Fibroblast of villous mesenchyme (primary cell): ENCODE measurements around the gene ZNF581. TPM values are rescaled to one million over a fixed set of nuclear protein-coding genes. Genes with fewer than 3 reads are reported as not detected.
A peak's percentile ranks its signal among the peaks of the same experiment; 100 is the strongest.

Source experiments
- DNase-seq: peaks from one replicate; pipeline ENCODE4 v3.0.0-alpha.2; 2010; ENCODE audit warnings: low read depth
- H3K4me3 ChIP-seq: 2 replicates; pipeline ENCODE4 v1.5.1; 2011; ENCODE audit warnings: low read depth, mild to moderate bottlenecking, low read length
- total RNA-seq: library from RNA; depleted of rRNA; stranded (reverse); fragments of >200 nt; gene quantifications from 2 replicates; pipeline ENCODE4 v1.2.3, GENCODE V29; 2012
- TF ChIP-seq, protein P1 (sequence below): IDR thresholded peaks from 2 replicates; pipeline ENCODE4 v1.5.1; 2012; ENCODE audit warnings: low read depth, mild to moderate bottlenecking, low read length; ENCODE audit not compliant: insufficient read depth

Gene ZNF581
- total RNA-seq, 1 donor, result 13.0 TPM

GRCh38 chr19:55603581-55604292 is 39.7 kb upstream of the ZNF581 start:
- DNase-seq, result no peak
- TF ChIP-seq, protein P1, sequence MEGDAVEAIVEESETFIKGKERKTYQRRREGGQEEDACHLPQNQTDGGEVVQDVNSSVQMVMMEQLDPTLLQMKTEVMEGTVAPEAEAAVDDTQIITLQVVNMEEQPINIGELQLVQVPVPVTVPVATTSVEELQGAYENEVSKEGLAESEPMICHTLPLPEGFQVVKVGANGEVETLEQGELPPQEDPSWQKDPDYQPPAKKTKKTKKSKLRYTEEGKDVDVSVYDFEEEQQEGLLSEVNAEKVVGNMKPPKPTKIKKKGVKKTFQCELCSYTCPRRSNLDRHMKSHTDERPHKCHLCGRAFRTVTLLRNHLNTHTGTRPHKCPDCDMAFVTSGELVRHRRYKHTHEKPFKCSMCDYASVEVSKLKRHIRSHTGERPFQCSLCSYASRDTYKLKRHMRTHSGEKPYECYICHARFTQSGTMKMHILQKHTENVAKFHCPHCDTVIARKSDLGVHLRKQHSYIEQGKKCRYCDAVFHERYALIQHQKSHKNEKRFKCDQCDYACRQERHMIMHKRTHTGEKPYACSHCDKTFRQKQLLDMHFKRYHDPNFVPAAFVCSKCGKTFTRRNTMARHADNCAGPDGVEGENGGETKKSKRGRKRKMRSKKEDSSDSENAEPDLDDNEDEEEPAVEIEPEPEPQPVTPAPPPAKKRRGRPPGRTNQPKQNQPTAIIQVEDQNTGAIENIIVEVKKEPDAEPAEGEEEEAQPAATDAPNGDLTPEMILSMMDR, result no peak
- H3K4me3 ChIP-seq, result no peak overlapping the region

DNA sequence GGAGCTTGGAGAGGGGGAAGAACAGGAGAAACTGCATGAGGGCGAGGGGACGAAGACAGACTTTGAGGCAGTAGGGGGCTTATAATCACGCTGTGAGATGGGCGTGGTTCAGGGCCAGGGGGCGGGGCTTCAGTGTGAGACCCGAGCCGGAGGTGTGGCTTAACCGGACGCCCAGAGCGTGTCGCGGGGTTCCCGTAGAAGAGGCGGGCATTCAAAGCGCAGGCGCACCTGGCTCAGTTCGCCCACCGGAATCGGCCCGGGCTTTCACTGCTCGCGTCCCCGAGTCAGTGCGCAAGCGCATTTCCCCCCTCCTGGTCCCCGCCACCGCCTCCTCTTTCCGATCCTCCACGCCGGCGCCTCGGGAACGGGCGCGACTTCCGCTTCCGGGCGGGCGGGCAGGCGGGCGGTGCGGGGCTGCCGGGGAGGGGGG is 38.2 kb upstream of the ZNF581 start:
- DNase-seq, result peak; percentile 97
- TF ChIP-seq, protein P1, result no peak
- peak overlapping the region; percentile 98 for H3K4me3 ChIP-seq

DNA sequence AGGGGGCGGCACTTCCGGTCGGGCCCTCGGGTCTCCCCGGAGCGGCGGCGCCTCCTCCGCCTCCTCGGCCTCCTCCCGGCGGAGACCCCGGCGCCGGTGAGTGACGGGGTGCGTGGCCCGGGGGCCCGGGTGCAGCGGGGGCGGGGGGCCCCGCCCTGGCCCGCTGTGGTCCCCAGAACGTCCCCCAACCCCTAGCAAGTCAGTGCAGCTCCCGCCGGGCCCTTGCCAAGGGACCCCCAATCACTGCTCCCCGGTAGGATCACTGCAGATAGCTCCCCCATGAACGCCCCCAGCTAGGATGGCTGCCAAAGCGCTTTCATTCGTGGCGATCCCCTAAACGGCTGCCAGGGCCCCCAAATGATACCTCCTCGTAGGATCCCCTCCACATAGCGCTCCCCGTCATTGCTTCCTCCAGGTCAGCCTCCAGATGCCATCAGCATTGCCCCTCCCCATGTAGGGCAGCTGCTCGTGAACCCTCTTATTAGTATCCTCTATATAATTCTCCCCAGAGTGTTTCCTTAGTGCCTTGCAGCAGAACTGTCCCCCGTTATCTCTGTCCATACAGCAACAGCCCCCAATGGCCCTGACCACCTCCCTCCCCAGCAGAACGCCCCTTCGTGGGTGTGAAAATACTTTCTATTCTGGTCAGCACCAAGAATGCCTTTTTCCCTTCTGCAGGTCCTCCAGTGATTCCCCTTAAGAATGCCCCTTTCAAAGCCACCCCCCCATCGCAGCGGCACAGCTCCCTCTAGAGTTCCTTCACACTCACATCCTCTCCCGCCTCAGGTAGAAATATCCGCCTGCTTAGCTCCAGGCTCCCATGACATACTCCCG is 37.6 kb upstream of the ZNF581 start, which contains the start of gene ZNF865:
Gene ZNF865, plus strand, starts transcription at position 11 of the 834 bp plus-strand sequence. CDS start 7,972 bp downstream, outside the sequence.
- peak; percentile 87 for DNase-seq
- peak within 1 kb of the TSS; percentile 98 for H3K4me3 ChIP-seq
- TF ChIP-seq, protein P1, result peak; percentile 84

DNA sequence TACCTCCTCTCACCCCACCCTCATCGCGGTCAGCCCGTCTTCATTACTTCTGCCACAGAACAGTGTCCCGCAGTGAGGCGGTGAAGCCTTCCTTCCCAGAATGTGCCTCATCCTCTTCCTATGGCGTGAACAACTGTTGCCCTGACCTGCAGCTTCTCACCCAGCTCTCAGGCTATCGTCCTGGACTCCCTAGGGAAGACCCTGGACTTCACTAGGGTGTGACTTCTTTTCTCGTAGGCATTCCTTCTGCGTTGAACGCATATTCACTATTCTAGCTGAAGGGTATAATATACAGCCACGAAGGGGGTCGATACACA is 37.0 kb upstream of the ZNF581 start:
- DNase-seq, result no peak
- TF ChIP-seq, protein P1, result no peak
- peak overlapping the region; percentile 98 for H3K4me3 ChIP-seq

DNA sequence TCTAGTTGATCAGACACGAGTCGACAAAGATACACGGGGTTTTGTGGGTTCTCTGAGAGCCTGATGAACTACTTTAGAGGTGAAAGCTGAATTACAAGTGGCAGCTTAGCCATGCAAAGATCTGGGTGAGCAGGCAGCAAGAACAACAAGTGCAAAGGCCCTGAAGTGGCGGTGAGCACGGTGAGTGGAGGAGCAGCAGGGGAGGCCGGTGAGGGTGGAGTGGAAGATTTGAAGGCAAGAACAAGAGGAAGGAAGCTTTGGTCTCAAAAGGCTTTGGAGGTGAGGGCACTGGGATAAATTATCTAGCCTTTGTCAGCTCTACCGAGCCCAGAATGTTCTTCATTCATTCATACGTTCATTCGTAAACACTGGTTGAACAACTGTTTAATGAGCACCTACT is 36.6 kb upstream of the ZNF581 start:
- peak overlapping the region; percentile 98 for H3K4me3 ChIP-seq
- TF ChIP-seq, protein P1, result no peak
- no peak for DNase-seq

GRCh38 chr19:55609326-55609725 is 34.1 kb upstream of the ZNF581 start:
- TF ChIP-seq, protein P1, result no peak
- no peak overlapping the region for H3K4me3 ChIP-seq
- DNase-seq, result no peak
